HUES6 (cell line): ENCODE measurements around the gene ACIN1.

Experiments
- H3K27ac ChIP-seq: 2 replicates; pipeline ENCODE4 v1.7.0; 2013; ENCODE audit warnings: low read depth, mild to moderate bottlenecking, low read length, inconsistent platforms
- H3K27me3 ChIP-seq: 2 replicates; pipeline ENCODE4 v1.6.1; 2013; ENCODE audit warnings: low read length; ENCODE audit not compliant: control insufficient read depth, insufficient read depth
- H3K36me3 ChIP-seq: 2 replicates; pipeline ENCODE4 v1.6.1; 2013; ENCODE audit warnings: low read length; ENCODE audit not compliant: control insufficient read depth, insufficient read depth
- H3K4me1 ChIP-seq: 2 replicates; pipeline ENCODE4 v1.6.1; 2013; ENCODE audit warnings: low read length; ENCODE audit not compliant: control insufficient read depth, insufficient read depth
- H3K4me3 ChIP-seq: 2 replicates; pipeline ENCODE4 v1.5.1; 2013; ENCODE audit warnings: low read depth, low read length
- H3K9ac ChIP-seq: one replicate; pipeline ENCODE4 v1.6.1; 2013; ENCODE audit warnings: mild to moderate bottlenecking, low read length
- H3K9me3 ChIP-seq: 2 replicates; pipeline ENCODE4 v1.6.1; 2013; ENCODE audit warnings: low read depth, low read length; ENCODE audit not compliant: control insufficient read depth, insufficient read depth

Gene ACIN1

GRCh38 chr14:23132970-23133369 is 38.0 kb upstream of the ACIN1 start:
- Histone ChIP-seq H3K4me3 (no peak overlapping the region), H3K4me1 (no peaks in the 10 kb centered on the region), H3K9ac (no peak overlapping the region), H3K27ac (no peak overlapping the region), H3K36me3 (peaks cover 63% of the 10 kb centered on the region), H3K27me3 (no peaks in the 10 kb centered on the region), H3K9me3 (no peaks in the 10 kb centered on the region)

- Histone ChIP-seq H3K9me3 (no peaks in the 10 kb centered on the region), H3K27ac (no peak overlapping the region), H3K36me3 (peaks cover 61% of the 10 kb centered on the region), H3K4me3 (no peak overlapping the region), H3K27me3 (no peaks in the 10 kb centered on the region), H3K9ac (no peak overlapping the region), H3K4me1 (no peaks in the 10 kb centered on the region)
Measured at GRCh38 chr14:23131482-23131881, 36.5 kb upstream of the ACIN1 start.

GRCh38 chr14:23130871-23131270 is 35.9 kb upstream of the ACIN1 start:
- Histone ChIP-seq H3K4me3 (no peak overlapping the region), H3K4me1 (peaks cover 4% of the 10 kb centered on the region; the same call in 1 of the 2 replicates), H3K9me3 (no peaks in the 10 kb centered on the region), H3K27me3 (no peaks in the 10 kb centered on the region), H3K36me3 (peaks cover 55% of the 10 kb centered on the region), H3K27ac (no peak overlapping the region), H3K9ac (no peak overlapping the region)

- peaks cover 52% of the 10 kb centered on the region for H3K36me3 ChIP-seq
- H3K4me3 ChIP-seq = no peak overlapping the region
- no peak overlapping the region for H3K9ac ChIP-seq
- no peaks in the 10 kb centered on the region for H3K27me3 ChIP-seq
- no peak overlapping the region for H3K27ac ChIP-seq
- peaks cover 8% of the 10 kb centered on the region; the same call in 1 of the 2 replicates for H3K4me1 ChIP-seq
- no peaks in the 10 kb centered on the region for H3K9me3 ChIP-seq
Measured at GRCh38 chr14:23129759-23130316, 34.9 kb upstream of the ACIN1 start.

- Histone ChIP-seq H3K4me3 (no peak overlapping the region), H3K9me3 (no peaks in the 10 kb centered on the region), H3K27ac (no peak overlapping the region), H3K4me1 (peaks cover 8% of the 10 kb centered on the region; the same call in 1 of the 2 replicates), H3K9ac (no peak overlapping the region), H3K27me3 (no peaks in the 10 kb centered on the region), H3K36me3 (peaks cover 52% of the 10 kb centered on the region)
Measured at GRCh38 chr14:23128969-23129758, 34.2 kb upstream of the ACIN1 start.

GRCh38 chr14:23127861-23128260 is 32.9 kb upstream of the ACIN1 start:
- no peak overlapping the region for H3K9ac ChIP-seq
- H3K4me3 ChIP-seq = no peak overlapping the region
- H3K27me3 ChIP-seq = no peaks in the 10 kb centered on the region
- peaks cover 8% of the 10 kb centered on the region for H3K4me1 ChIP-seq
- H3K36me3 ChIP-seq = peaks cover 48% of the 10 kb centered on the region
- H3K27ac ChIP-seq = no peak overlapping the region
- H3K9me3 ChIP-seq = no peaks in the 10 kb centered on the region

GRCh38 chr14:23126548-23127278 is 31.8 kb upstream of the ACIN1 start:
- Histone ChIP-seq H3K4me1 (peaks cover 13% of the 10 kb centered on the region), H3K27me3 (no peaks in the 10 kb centered on the region), H3K9ac (no peak overlapping the region), H3K27ac (no peak overlapping the region), H3K36me3 (peaks cover 48% of the 10 kb centered on the region), H3K9me3 (no peaks in the 10 kb centered on the region), H3K4me3 (no peak overlapping the region)

GRCh38 chr14:23125933-23126524 is 31.1 kb upstream of the ACIN1 start:
- peaks cover 41% of the 10 kb centered on the region for H3K36me3 ChIP-seq

GRCh38 chr14:23125011-23125410 is 30.1 kb upstream of the ACIN1 start:
- H3K9me3 ChIP-seq = no peaks in the 10 kb centered on the region
- no peak overlapping the region for H3K27ac ChIP-seq
- H3K36me3 ChIP-seq = peaks cover 33% of the 10 kb centered on the region
- peaks cover 25% of the 10 kb centered on the region for H3K4me1 ChIP-seq
- H3K27me3 ChIP-seq = no peaks in the 10 kb centered on the region
- no peak overlapping the region for H3K4me3 ChIP-seq
- no peak overlapping the region for H3K9ac ChIP-seq

More at GRCh38 chr14:23125933-23126524, 31.1 kb upstream of the ACIN1 start:
- Histone ChIP-seq H3K9ac (no peak overlapping the region), H3K4me1 (peaks cover 19% of the 10 kb centered on the region), H3K27ac (no peak overlapping the region), H3K9me3 (no peaks in the 10 kb centered on the region), H3K4me3 (no peak overlapping the region), H3K27me3 (no peaks in the 10 kb centered on the region)

- Histone ChIP-seq H3K4me3 (no peak overlapping the region), H3K4me1 (peaks cover 31% of the 10 kb centered on the region), H3K36me3 (peaks cover 27% of the 10 kb centered on the region), H3K27me3 (no peaks in the 10 kb centered on the region), H3K9ac (no peak overlapping the region), H3K9me3 (no peaks in the 10 kb centered on the region), H3K27ac (no peak overlapping the region)
Measured at GRCh38 chr14:23124337-23124954, 29.5 kb upstream of the ACIN1 start.
